Right renal cortex interstitium (tissue), 3 donors: ENCODE results near the gene NARS2. TPM values are rescaled to one million over a fixed set of nuclear protein-coding genes. Genes with fewer than 3 reads are reported as not detected.

Experiments used
- DNase-seq, 3 donors: peaks; one replicate each; pipeline ENCODE4 v3.0.0-alpha.2; 2013; ENCODE audit warnings: low read depth in 3 of 3, low spot score in 2 of 3
- polyA plus RNA-seq, 3 donors: library from polyadenylated mRNA; unstranded; fragments of 120-200 nt; gene quantifications; one replicate each; pipeline ENCODE4 v1.2.1, GENCODE V29; 2013; ENCODE audit not compliant: insufficient read length in 3 of 3

Gene NARS2
- polyA plus RNA-seq, 3 donors = 50.3 to 57.4 (median 56.7) TPM

- no peak for DNase-seq
Observed at GRCh38 chr11:78418584-78419211, 156.0 kb downstream of the NARS2 start.

GRCh38 chr11:78417888-78418583, 156.6 kb downstream of the NARS2 start:
- peak in 2 of 3 donors; percentile 66 to 71 for DNase-seq

DNA sequence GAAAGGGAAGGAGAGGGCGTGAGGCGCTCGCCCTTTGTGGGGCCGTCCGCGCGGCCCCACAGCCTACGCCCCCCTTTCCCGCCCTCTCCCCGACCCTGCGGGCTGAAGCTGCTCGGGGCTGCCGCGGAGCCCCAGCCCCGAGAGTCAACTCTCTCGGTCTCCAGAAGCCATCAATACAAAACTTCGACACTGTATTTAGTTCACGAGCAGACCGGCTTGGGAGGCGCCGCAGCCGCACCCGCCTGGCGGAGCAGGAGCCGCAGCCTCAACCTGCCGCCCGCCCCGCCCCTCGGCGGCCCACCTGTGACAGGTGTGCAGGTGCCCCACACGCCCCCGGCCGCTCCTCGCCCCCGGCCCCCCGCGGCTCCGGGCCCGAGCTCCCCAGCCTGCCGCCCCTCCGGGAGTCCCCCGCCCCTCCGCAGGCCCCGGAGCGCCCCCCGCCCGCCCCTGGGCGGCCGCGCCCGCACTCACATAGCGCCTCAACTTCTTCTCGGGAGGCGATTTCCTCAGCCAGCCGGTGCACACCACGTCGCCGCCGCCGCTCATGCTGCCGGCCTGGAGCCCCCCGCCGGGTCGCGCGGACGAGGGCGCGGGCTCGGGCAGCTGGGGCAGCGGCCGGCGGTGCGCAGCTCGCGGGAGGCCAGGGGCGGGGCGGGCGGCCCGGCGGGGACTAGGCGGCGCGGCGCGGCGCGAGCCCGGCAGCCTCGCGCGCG, 157.3 kb downstream of the NARS2 start, which contains the start of gene GAB2:
TSS of gene GAB2 (minus strand) at position 646 of the 713 bp plus-strand sequence. CDS start at position 546, 100 bp downstream.
- no peak for DNase-seq

DNA sequence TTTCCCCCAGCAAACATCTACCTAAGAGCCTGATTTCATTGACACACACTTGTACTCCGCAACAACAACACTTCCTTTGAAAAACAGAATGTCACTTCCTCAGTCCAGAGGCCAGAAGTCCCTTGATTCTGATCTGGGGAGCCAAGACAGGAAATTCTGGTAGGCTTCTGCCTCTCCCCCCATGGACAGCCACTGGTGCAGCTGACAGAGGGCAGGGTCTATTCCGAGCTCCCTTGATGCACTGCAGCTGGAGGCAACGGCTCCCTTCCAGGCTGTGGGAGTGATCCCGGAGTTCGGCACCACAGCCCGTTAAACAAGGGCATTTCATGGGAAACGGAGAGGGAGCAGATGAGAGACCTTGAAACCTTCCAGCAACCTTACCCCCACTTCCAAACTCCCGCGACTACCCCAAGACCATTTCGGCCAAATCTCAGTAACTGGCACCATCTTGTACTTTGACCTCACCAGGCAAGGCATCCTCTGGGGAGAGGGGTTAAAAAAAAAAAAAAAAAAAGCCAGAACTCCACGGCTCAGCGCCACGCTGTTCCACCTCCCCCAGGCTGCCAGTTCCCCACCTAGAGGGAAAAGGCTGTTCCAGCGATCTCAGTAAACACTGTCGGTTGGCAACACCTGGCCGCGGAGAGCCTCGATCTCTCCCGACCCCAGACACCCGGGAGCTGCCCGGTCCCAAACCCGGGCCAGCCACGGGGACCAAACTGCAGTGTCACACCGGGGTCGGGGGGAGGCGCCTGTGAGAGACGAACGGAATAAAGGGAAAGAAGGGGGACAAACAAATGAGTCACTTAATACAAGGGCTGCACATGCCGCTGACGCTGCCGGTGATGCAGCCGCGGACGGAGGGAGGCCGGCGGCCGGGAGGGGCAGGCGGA, 158.1 kb downstream of the NARS2 start:
- DNase-seq = peak in 2 of 3 donors; percentile 68 to 77

- no peak for DNase-seq
Observed at GRCh38 chr11:78415338-78415737, 159.3 kb downstream of the NARS2 start.

DNA sequence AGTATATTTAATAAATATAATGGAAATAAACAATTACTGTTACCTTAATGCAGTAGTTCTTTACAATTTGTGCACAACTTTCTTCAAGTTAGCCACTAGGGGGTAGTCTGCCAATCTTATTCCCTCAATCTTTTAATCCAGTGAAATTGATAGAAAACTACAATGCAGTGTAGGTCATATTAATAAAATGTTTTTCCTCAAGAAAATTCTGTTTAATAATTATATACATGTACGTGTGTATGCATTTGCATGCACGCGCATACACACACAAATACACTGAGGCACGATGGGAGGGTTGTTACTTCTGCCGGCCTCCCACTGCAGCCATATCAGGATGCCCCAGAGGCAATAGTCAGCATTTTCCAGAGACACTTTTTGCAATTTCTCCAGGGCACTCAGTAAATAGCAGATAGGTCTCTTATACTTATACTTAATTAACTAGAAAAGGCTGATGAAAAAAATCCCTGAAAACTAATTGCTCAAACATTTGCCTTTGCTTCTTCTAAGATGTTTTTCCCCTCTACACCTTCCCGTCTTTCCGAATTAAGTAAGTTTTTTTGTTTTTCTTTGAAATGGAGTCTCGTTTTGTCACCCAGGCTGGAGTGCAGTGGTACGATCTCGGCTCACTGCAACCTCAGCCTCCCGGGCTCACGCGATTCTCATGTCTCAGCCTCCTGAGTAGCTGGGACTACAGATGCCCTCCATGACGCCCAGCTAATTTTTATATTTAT, 160.2 kb downstream of the NARS2 start:
- no peak for DNase-seq

- no peak for DNase-seq
Observed at GRCh38 chr11:78408619-78409018, 166.0 kb downstream of the NARS2 start.

DNA sequence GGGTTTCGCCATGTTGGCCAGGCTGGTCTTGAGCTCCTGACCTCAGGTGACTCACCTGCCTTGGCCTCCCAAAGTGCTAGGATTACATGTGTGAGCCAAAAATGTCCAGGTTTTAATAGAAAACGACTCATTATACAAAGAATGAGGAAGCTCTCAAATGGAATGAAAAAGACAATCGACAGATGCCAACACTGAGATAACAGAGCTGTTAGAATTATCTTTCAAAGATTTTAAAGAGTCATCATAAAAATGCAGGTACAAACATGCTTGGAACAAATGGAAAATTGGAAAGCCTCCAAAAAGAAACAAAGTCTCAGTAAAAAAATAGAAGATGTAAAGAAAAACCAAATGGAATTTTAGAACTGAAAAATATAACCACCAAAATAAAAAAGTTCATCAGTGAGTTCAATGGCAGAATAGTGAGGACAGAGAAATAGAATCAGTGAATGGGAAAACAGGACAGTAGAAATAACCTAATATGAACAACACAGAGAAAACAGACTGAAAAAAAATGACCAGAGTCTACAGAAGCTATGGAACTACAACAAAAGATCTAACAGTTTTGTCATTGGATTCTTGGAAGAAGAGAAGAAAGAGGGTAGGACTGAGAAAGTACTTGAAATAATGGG, 168.0 kb downstream of the NARS2 start:
- no peak for DNase-seq

- no peak for DNase-seq
Observed at GRCh38 chr11:78405805-78406204, 168.9 kb downstream of the NARS2 start.

DNA sequence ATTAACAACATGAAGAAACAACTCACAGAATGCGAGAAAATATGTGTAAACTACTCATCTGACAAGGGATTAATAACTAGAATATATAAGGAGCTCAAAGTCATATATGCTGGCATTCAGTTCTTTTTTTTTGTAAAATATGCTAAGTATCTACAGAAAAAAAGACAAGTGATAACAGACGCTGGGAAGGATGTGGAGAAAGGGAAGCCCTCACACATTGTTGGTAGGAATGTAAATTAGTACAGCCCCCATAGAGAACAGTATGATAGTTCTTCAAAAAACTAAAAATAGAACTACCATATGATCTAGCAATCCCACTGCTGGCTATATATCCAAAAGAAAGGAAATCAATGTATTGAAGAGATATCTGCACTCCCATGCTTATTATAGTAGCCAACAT, 170.9 kb downstream of the NARS2 start:
- no peak for DNase-seq

- DNase-seq = no peak
Observed at GRCh38 chr11:78402847-78403246, 171.8 kb downstream of the NARS2 start.

GRCh38 chr11:78400702-78401101, 174.0 kb downstream of the NARS2 start:
- DNase-seq = no peak

DNA sequence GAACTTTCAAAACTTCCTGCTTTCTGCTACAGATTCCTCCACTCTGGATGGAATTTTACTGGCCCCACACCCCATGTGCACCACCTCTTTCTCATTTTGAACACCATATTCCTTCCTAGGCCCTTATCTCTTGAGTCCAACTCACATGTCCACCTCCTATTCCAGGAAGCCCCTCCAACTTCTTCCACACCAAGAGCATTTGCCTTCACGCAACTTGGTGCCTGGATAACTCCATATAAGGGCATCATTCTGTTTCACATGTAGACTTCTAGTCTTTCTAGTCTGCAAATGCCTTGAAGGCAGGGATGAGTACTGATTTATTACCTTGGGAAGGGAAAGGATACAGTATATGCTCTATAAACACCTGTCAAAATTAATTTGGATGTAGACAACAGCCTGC, 174.5 kb downstream of the NARS2 start:
- no peak for DNase-seq

DNA sequence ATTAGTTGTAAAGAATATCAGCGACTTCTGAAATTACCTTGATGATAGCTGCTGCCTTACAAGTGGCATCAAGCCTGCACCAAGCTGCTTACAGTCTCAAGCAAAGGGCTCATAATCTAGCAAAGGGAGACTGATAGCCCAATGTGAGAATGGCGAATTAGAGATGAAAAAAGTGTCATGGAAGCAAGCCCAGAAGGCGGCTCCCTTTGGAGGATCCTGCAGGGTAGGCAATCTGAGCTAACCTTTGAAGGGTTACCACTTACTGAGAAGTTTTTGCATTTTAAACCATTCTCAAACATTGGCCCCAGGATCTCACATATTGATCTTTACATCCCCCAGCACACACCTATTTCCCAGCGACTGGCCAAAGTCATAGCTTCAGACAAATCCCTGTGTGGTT, 175.5 kb downstream of the NARS2 start:
- no peak for DNase-seq

- DNase-seq = no peak
Observed at GRCh38 chr11:78398715-78399114, 175.9 kb downstream of the NARS2 start.

DNA sequence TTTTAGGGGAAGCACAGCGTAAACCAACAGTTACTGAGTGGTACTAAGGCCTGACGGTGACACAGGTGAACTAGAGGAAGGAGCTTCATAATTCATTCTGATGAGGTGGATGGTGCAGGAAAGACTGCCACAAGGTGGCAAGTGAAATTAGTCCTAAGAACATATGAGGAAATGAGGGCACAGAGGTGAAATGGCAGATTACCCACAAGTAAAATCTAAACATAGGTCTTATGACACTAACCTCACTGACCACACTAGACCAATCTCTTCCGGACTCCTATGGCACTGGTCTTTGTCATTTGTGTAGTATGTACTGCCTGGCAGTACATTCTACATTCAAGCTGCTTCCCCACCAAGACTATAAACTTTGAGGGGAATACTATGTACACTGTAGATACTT, 177.3 kb downstream of the NARS2 start:
- DNase-seq = no peak

DNA sequence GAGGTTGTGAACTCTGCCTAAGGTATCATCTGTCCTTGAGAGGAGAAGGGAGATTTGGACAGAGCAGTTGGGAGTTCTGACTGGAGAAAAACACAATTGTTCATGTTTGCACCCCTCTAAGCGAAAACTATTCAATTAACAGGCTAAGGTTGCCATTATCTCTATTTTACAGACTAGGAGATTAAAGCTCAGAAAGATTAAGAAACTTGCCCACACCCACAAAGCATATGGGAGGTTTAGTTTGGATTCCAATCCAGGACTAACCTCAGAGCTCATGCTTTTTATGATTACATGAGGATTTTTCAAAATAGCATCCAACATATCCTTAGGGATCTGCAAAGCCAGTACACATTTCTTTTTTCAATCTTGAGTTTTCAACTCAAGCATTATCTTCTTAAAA, 179.1 kb downstream of the NARS2 start:
- DNase-seq = no peak

DNA sequence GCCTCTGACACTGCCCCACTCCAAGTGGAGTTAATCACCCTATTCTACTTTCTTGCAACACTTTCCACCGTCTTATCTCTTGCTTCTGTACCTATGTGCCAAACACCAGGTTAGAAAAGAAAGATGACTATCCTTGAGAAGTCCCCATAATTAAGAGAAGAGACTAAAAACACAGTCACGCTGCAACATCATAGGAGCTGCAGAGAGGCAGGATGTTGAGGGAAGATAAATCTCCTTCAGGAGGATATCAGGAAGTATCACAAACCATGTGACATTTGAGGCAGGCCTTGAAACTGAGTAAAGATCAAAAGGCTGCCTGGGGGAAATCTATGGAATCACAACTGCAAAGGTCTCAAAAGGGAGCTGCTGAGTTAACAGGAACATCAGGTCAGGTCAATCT, 181.8 kb downstream of the NARS2 start:
- no peak for DNase-seq

DNA sequence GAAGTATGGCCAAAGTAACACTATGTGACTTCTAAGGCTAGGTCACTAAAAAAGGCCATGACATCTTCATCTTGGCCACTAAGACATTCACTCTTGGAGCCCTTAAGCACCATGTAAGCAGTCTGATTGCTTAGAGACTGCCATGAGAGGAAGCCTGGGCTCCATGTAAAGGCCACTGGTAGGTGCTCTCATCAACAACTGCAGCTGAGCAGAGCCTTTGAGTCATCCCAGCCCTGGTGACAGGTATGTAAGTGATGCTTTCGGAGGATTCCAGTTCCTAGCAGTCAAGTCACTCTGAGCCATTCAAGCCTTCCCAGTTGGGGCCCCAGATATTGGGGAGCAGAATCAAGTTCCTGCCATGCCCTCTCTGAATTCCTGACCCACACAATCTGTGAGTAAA, 183.2 kb downstream of the NARS2 start:
- DNase-seq = no peak

- no peak for DNase-seq
Observed at GRCh38 chr11:78390809-78391208, 183.9 kb downstream of the NARS2 start.
